HG03354 (cell line): ENCODE data around the gene NPLOC4.
A peak's percentile ranks its signal among the peaks of the same experiment; 100 is the strongest.

Experiments
- ATAC-seq: cut with Tn5 transposase; IDR thresholded peaks from one replicate; pipeline ENCODE4 v1.9.1; 2021; ENCODE audit warnings: mild to moderate bottlenecking; ENCODE audit not compliant: unreplicated experiment, poor library complexity, severe bottlenecking

NPLOC4 gene

DNA sequence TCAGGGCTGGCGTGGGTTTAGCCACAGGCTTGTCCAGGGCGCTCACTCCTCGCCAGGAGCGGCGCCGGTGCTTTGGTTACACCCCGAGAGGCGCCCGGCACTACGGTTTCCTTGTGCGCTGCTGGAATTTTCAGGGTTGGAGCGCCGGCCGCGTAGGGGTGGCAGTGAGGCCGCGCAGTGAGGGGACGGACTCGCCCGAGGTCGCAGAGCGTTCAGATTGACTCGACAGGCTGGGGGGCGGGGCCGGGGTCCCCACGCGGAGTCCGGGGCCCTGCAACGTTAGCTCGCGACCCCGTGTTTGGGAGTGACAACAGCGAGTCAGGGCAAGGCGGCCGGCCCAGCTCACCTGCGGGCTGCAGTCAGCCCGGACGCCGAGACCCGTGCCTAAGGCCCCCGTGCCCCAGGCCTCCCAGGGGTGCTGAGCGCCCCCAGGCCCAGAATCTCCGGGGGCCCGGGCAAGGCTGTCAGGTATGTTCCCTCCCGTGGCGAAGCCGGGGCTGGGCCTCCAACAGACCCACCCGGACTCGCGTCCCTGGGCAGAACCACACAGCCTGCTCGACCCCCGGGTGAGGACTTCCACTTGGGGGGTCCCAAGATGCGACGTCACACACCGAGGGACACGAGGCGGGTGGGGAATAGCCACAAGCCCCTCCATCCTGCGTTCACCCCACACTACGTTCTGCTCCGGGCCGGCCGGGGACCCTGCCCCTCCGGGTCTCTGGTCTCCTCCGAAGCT lies 123.0 kb downstream of the NPLOC4 start:
- ATAC-seq: no peak

- ATAC-seq: peak; percentile 7
These were observed 123.5 kb downstream of the NPLOC4 start for GRCh38 chr17:81513372-81513752.

GRCh38 chr17:81512562-81513371 lies 124.1 kb downstream of the NPLOC4 start, which contains the start of gene ACTG1:
Gene ACTG1, minus strand, starts transcription at chr17:81512799. Its CDS starts 445 bp downstream, at chr17:81512354.
- peak; percentile 48 for ATAC-seq

- ATAC-seq: peak; percentile 2
These were observed 124.9 kb downstream of the NPLOC4 start for GRCh38 chr17:81511804-81512561.

- ATAC-seq: no peak
These were observed 125.4 kb downstream of the NPLOC4 start for GRCh38 chr17:81511554-81511803.

DNA sequence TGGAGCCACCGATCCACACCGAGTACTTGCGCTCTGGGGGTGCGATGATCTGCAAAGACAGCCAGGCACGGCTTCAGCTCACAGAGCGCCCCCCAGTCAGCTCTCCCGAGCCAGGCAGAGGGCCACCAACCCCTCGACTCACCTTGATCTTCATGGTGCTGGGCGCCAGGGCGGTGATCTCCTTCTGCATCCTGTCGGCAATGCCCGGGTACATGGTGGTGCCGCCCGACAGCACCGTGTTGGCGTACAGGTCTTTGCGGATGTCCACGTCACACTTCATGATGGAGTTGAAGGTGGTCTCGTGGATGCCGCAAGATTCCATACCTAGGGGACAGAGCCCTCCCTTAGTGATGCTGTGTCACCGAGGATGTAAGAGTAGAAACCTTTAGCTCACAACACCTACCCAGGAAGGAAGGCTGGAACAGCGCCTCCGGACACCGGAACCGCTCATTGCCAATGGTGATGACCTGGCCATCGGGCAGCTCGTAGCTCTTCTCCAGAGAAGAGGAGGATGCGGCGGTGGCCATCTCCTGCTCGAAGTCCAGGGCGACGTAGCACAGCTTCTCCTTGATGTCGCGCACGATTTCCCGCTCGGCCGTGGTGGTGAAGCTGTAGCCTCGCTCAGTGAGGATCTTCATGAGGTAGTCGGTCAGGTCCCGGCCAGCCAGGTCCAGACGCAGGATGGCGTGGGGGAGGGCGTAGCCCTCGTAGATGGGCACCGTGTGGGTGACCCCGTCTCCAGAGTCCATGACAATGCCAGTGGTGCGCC lies 125.9 kb downstream of the NPLOC4 start:
- ATAC-seq: no peak

DNA sequence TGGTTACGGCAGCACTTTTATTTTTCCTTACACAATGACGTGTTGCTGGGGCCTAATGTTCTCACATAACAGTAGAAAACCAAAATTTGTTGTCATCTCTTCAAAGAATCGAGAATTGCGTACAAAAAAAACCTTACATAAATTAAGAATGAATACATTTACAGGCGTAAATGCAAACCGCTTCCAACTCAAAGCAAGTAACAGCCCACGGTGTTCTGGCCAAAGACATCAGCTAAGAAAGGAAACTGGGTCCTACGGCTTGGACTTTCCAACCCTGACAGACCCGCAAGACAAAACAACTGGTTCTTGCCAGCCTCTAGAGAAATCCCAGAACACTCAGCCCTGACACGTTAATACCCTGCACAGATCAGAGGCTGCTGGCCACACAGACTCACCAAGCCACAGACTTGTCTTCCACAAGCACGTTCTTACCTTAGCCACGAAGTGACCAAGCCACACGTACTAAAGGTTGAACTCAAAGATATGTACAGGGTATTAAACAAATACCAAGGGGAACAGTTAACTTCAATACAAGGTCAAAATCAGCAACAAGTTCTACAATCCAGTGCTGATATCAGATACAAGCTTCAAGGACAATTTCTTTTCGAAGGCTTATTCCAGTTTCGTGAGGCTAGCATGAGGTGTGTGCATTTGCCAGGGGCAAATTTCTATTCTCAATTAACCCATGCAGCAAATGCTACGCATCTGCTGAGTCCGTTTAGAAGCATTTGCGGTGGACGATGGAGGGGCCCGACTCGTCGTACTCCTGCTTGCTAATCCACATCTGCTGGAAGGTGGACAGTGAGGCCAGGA lies 126.7 kb downstream of the NPLOC4 start:
- no peak for ATAC-seq

DNA sequence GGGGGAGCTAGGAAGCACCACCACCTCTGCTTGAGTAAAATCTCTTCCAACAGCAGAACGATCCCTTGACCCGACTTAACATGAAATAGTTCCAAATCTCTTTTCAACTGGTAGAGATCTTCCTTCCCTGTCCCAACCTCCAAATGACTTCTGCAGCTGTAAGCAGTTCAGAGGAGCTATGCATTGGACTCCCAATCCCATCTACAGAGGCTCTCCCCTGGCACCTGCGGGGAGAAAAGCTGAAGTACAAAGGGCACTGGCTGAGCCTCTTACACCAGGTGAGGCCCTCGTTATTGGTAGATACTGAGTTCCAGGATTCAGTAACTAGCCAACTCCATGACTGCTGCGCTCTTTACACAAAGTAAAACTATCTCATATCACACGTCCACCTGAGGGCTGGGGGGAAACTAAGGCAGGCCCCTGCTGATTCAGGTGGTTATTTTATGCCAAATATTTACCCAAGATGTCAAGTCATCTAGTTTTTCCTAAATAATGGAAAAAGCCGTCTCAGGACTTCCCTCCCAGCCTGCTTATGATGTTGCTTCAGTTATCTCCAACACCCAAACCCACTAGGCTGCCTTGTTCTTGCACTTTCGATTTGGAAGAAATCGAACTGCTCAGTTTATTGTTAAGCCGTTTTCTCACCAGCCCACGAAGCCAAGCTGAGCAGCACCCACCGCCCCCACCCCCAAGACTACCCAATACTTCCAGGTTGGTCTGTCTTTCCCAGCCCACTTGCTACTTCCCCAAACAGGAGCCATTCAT lies 127.5 kb downstream of the NPLOC4 start:
- ATAC-seq: no peak

DNA sequence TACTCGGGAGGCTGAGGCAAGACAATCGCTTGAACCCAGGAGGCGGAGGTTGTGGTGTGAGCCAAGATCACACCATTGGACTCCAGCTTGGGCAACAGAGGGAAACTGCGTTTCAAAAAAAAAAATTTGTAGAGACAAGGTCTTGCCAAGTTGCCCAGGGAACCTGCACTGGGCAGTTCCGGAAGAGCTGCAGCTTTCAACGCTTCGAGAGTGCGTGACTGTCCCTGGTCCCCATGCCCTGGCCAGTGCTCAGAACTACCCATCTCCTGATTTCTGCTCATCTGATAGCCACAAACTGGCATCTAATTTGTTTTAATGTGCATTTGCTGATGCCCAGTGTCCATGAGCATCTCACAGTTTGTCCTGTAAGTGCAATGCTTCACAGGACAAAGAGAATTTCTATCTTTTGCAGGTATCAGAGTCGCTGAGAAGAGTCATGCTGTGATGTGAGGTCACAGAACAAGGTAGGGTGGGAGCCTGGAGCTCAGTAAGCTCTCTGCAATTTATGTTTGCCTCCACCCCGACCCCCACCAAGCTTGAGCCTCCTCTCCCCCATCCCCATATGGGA lies 128.2 kb downstream of the NPLOC4 start:
- no peak for ATAC-seq
